DND-41 (cell line): Measurements from ENCODE around the gene ANGEL2.
"Not testable (repeated sequence)": the region's sequence is repeated elsewhere in the genome, so short reads cannot be mapped to it uniquely, and the experiment has no call there.

ENCODE experiments used
- ATAC-seq: fragments of 200-7000 bp; cut with Tn5 transposase; 3 replicates; pipeline ENCODE4 v1.9.1; 2021; ENCODE audit warnings: low read depth; ENCODE audit not compliant: insufficient read depth
- DNase-seq: peaks from one replicate; pipeline ENCODE4 v3.0.0-alpha.2; 2020
- H2AFZ ChIP-seq: 2 replicates; pipeline ENCODE4 v1.6.0; 2012; ENCODE audit warnings: low read depth, low read length
- H3K27ac ChIP-seq: 2 replicates; pipeline ENCODE4 v1.5.1; 2012; ENCODE audit warnings: low read length, inconsistent platforms
- H3K27me3 ChIP-seq: fragments of 200-600 bp; sonication (generic); 2 replicates; pipeline ENCODE4 v1.6.0; 2012; ENCODE audit warnings: low read length, mild to moderate bottlenecking, inconsistent platforms; ENCODE audit not compliant: insufficient read depth, poor library complexity
- H3K36me3 ChIP-seq: 2 replicates; pipeline ENCODE4 v1.5.1; 2012; ENCODE audit warnings: low read length, inconsistent platforms; ENCODE audit not compliant: insufficient read depth
- H3K4me1 ChIP-seq: 2 replicates; pipeline ENCODE4 v1.5.1; 2012; ENCODE audit warnings: mild to moderate bottlenecking, low read length; ENCODE audit not compliant: insufficient read depth
- H3K4me2 ChIP-seq: 2 replicates; pipeline ENCODE4 v1.6.0; 2012; ENCODE audit warnings: mild to moderate bottlenecking, moderate library complexity, low read length, inconsistent platforms; ENCODE audit not compliant: insufficient read depth
- H3K4me3 ChIP-seq, 2 experiments: fragments of 200-600 bp in 1 of 2; shearing (Covaris generic) in 1 of 2; 2 replicates each; pipeline ENCODE4 v1.5.1; 2012 to 2016; ENCODE audit warnings: inconsistent platforms in 2 of 2, low read length in 2 of 2, mild to moderate bottlenecking in 2 of 2, low read depth in 1 of 2, moderate library complexity in 1 of 2
- H3K79me2 ChIP-seq: 2 replicates; pipeline ENCODE4 v1.6.0; 2012; ENCODE audit warnings: low read length, inconsistent platforms; ENCODE audit not compliant: insufficient read depth
- H3K9ac ChIP-seq: 2 replicates; pipeline ENCODE4 v1.6.0; 2012; ENCODE audit warnings: low read depth, mild to moderate bottlenecking, inconsistent platforms, low read length, moderate library complexity
- H3K9me3 ChIP-seq: 2 replicates; pipeline ENCODE4 v1.5.1; 2012; ENCODE audit warnings: low read length, moderate library complexity, mild to moderate bottlenecking, inconsistent platforms; ENCODE audit not compliant: insufficient read depth, severe bottlenecking
- H4K20me1 ChIP-seq: 2 replicates; pipeline ENCODE4 v1.6.0; 2012; ENCODE audit warnings: low read length; ENCODE audit not compliant: insufficient read depth
- EZH2 ChIP-seq: IDR thresholded peaks from 3 replicates; pipeline ENCODE4 v1.6.1; 2012; ENCODE audit warnings: borderline replicate concordance, low read depth, mild to moderate bottlenecking, moderate library complexity, low read length, inconsistent platforms; ENCODE audit not compliant: severe bottlenecking
- TF ChIP-seq, protein P1 (sequence below): IDR thresholded peaks from 2 replicates; pipeline ENCODE4 v1.5.1; 2012; ENCODE audit warnings: borderline replicate concordance, low read length, moderate library complexity, mild to moderate bottlenecking; ENCODE audit not compliant: poor library complexity, severe bottlenecking; ENCODE audit errors: extremely low read depth

Gene ANGEL2

DNA sequence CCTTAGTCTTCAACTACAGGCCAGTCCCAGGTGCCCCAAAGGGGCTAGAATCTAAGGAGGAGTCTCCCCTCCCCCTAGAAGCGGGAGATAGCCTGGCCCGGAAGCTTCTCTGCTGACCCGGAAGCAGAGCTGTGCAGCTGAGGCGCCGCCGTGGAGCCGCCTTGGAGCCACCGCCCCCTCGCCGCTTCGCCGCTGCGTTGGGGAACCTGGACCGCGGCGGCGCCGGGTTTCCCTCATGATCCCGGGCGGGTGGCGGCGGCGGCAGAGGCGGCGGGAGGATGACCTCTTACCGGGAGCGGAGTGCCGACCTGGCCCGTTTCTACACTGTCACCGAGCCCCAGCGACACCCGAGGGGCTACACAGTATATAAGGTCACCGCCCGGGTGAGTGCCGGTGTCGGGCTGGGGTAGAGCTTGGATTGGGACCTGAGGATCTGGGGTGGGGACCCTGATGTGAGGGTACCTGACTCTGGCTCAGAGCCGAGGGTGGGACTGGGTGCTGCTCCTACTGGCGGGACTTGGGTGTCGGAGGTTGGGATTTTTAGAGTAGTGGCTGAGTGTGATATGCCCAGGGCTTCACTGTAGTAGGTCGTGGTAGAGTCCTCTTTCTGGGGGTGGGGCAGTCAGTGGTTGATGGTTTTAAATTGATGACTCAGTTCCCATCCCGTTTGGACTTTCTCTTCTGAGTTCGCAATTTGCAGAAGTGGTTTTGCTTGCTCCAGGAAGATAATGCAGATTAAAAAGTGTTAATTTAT is 35.6 kb upstream of the ANGEL2 start, which contains the start of gene RPS6KC1:
TSS of gene RPS6KC1 (plus strand) at position 115 of the 754 bp plus-strand sequence. CDS start at position 279, 164 bp downstream.
- peak within 1 kb of the TSS; percentile 56 to 86 for H3K4me3 ChIP-seq
- peak within 1 kb of the TSS; percentile 68 for H3K27ac ChIP-seq
- peaks cover 16% of the 10 kb centered on the region for H3K79me2 ChIP-seq
- H3K36me3 ChIP-seq = no peaks in the 10 kb centered on the region
- peaks cover 2% of the 10 kb centered on the region; the same call in 1 of the 2 replicates for H4K20me1 ChIP-seq
- DNase-seq (peak; percentile 86), ATAC-seq (peak; percentile 98)
- peaks cover 31% of the 10 kb centered on the region for H3K4me1 ChIP-seq
- TF ChIP-seq EZH2 = no peak
- TF ChIP-seq, protein P1, sequence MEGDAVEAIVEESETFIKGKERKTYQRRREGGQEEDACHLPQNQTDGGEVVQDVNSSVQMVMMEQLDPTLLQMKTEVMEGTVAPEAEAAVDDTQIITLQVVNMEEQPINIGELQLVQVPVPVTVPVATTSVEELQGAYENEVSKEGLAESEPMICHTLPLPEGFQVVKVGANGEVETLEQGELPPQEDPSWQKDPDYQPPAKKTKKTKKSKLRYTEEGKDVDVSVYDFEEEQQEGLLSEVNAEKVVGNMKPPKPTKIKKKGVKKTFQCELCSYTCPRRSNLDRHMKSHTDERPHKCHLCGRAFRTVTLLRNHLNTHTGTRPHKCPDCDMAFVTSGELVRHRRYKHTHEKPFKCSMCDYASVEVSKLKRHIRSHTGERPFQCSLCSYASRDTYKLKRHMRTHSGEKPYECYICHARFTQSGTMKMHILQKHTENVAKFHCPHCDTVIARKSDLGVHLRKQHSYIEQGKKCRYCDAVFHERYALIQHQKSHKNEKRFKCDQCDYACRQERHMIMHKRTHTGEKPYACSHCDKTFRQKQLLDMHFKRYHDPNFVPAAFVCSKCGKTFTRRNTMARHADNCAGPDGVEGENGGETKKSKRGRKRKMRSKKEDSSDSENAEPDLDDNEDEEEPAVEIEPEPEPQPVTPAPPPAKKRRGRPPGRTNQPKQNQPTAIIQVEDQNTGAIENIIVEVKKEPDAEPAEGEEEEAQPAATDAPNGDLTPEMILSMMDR = peak; percentile 36
- H3K4me2 ChIP-seq = peak within 1 kb of the TSS; percentile 92
- peaks cover 8% of the 10 kb centered on the region for H3K9me3 ChIP-seq
- H2AFZ ChIP-seq = peak within 1 kb of the TSS; percentile 98
- H3K27me3 ChIP-seq = no peaks in the 10 kb centered on the region
- peak within 1 kb of the TSS; percentile 65 for H3K9ac ChIP-seq

DNA sequence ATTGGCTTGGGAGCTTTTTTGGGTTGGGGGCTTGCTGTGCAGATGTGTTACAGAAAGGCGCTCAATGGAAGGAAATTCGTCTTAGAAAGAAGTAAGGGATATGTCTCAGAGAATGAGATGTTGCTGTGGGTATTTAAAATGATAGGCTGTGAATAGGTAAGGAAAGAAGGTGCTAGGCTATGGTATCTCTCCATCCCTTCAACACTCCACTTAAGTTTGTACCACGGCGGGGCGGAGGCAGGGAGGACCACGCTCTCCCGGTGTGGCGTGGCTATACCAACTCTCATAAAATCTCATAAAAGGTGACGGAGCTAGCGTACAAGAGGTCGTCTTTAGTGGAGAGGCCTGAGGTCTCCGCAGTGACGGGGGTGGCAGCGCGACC is 35.1 kb upstream of the ANGEL2 start:
- Histone ChIP-seq H3K4me1 (peaks cover 31% of the 10 kb centered on the region), H3K4me2 (peak overlapping the region; percentile 92), H3K9ac (peak overlapping the region; percentile 65), H3K27me3 (no peaks in the 10 kb centered on the region), H3K9me3 (peaks cover 8% of the 10 kb centered on the region), H3K36me3 (no peaks in the 10 kb centered on the region), H3K4me3 (peak overlapping the region; percentile 56 to 86), H2AFZ (peak overlapping the region; percentile 98), H3K79me2 (peaks cover 11% of the 10 kb centered on the region), H4K20me1 (0 out of 2 replicates have a peak, but pooled peaks cover under 1% of the 10 kb centered on the region), H3K27ac (peak overlapping the region; percentile 68)
- TF ChIP-seq EZH2 = no peak
- TF ChIP-seq, protein P1 = no peak
- ATAC-seq = no peak; the same call in 2 of the 3 replicates
- DNase-seq = no peak

DNA sequence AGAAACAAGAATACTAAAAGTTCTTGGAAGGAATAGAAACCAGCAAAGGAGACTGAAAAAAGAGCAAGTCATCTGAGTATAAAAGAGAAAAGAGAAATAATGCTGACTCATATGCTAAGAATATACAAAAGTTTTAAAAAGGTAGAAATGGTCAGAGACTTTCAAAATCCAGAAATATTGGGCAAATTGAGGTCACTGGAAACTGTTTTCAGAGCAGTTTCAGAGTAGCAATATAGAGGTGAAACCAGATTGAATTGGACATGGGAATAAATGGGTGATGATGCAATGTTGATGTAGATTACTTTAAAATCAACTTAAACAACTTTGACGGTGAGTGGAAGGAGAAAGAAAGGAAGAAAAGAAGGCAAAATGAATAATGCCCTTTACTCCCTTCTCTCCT is 33.6 kb upstream of the ANGEL2 start:
- no peak for DNase-seq
- TF ChIP-seq EZH2 = no peak
- TF ChIP-seq, protein P1 = no peak
- H3K4me3 ChIP-seq = no peak overlapping the region
- no peak overlapping the region for H2AFZ ChIP-seq
- peaks cover 8% of the 10 kb centered on the region for H3K9me3 ChIP-seq
- no peak for ATAC-seq
- H3K9ac ChIP-seq = no peak overlapping the region
- H3K4me2 ChIP-seq = no peak overlapping the region
- peaks cover 10% of the 10 kb centered on the region for H3K79me2 ChIP-seq
- no peaks in the 10 kb centered on the region for H3K36me3 ChIP-seq
- H3K27me3 ChIP-seq = no peaks in the 10 kb centered on the region
- H3K4me1 ChIP-seq = peaks cover 31% of the 10 kb centered on the region
- H4K20me1 ChIP-seq = no peaks in the 10 kb centered on the region
- no peak overlapping the region for H3K27ac ChIP-seq

DNA sequence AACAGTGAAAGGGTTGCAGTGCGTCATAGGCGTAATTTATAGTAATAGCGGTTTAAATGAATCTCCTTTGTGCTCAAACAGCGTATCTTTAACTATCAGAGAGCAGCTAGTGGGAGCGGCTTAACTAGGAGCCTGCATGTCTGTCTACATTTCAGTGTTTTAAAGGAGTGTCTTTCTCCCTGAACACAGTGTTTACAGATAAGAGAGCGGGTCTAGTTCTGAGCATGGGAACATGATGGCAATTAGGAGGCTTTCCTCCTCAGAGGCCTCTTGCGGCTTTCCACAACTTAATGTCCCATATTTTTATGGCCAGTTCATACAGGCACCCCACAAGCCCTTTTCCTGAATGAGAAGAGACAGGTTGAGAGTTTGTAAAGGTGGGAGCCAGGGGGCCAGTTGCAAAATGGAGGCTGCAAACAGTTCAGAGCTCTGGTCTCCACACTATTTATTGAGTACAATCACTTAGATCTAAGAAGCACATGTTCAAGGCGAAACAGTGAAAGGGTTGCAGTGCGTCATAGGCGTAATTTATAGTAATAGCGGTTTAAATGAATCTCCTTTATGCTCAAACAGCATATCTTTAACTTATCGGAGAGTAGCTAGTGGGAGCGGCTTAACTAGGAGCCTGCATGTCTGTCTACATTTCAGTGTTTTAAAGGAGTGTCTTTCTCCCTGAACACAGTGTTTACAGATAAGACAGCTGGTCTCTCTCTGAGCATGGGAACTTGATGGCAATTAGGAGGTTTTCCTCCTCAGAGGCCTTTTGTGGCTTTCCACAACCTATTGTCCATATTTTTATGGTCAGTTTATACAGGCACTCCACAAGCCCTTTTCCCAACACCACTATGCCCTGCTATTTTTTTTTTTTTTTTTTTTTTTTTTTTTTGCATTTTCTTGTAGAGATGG is 29.9 kb upstream of the ANGEL2 start:
- not testable (repeated sequence) for H3K4me2 ChIP-seq, H3K27ac ChIP-seq, H3K9ac ChIP-seq, H3K9me3 ChIP-seq, H3K4me3 ChIP-seq, DNase-seq, H4K20me1 ChIP-seq, H3K36me3 ChIP-seq, H3K4me1 ChIP-seq, H3K79me2 ChIP-seq, H2AFZ ChIP-seq, H3K27me3 ChIP-seq, ATAC-seq
